ENCODE measurements around the gene CANX.

DNA sequence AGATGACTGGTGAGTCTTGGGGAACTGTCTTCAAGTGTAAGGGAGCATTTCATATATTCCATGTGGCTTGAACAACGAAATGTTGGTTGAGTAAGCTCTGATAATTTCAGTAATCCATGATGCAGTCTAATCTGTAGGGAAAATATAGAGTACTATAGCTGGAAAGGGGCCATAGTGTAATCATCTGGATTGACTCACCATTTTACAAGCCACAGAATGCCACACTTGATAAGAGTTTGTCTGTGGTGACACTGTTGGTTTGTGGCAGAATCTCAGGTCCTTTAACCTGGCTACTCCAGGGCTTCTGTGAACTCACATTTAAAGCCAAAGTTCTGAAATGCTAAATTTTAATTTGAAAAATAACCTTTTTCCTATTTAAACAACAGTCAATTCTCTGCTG is 17.5 kb downstream of the CANX start:
- TF ChIP-seq, protein P1, sequence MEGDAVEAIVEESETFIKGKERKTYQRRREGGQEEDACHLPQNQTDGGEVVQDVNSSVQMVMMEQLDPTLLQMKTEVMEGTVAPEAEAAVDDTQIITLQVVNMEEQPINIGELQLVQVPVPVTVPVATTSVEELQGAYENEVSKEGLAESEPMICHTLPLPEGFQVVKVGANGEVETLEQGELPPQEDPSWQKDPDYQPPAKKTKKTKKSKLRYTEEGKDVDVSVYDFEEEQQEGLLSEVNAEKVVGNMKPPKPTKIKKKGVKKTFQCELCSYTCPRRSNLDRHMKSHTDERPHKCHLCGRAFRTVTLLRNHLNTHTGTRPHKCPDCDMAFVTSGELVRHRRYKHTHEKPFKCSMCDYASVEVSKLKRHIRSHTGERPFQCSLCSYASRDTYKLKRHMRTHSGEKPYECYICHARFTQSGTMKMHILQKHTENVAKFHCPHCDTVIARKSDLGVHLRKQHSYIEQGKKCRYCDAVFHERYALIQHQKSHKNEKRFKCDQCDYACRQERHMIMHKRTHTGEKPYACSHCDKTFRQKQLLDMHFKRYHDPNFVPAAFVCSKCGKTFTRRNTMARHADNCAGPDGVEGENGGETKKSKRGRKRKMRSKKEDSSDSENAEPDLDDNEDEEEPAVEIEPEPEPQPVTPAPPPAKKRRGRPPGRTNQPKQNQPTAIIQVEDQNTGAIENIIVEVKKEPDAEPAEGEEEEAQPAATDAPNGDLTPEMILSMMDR (IDR thresholded peaks at IDR 0.05), result no peak
- TF ChIP-seq POLR2A (IDR thresholded peaks at IDR 0.05), result no peak
